SK-N-MC (cell line): ENCODE results near the gene C10orf62.

Experiments used
- DNase-seq: peaks from one replicate; pipeline ENCODE4 v3.0.0-alpha.2; 2011; ENCODE audit warnings: low read depth, low spot score
- H3K27ac ChIP-seq: fragments of 200-600 bp; sonication (generic); 2 replicates; pipeline ENCODE4 v1.5.1; 2016; ENCODE audit warnings: mixed run types
- H3K36me3 ChIP-seq: fragments of 200-600 bp; sonication (generic); 2 replicates; pipeline ENCODE4 v1.6.1; 2017; ENCODE audit warnings: antibody characterized with exemption, low read length, mixed read lengths; ENCODE audit not compliant: insufficient read depth
- H3K4me3 ChIP-seq: fragments of 200-600 bp; sonication (generic); 2 replicates; pipeline ENCODE4 v1.5.1; 2016
- H3K9ac ChIP-seq: fragments of 200-600 bp; sonication (generic); 2 replicates; pipeline ENCODE4 v1.8.0; 2017; ENCODE audit warnings: mixed run types, mixed read lengths; ENCODE audit not compliant: insufficient read length
- H3K9me3 ChIP-seq: fragments of 200-600 bp; sonication (generic); 2 replicates; pipeline ENCODE4 v1.6.1; 2017; ENCODE audit warnings: low read depth, mild to moderate bottlenecking, antibody characterized with exemption, low read length, moderate library complexity, mixed read lengths
- EZH2 ChIP-seq: fragments of 200-600 bp; sonication (generic); IDR thresholded peaks from one replicate; pipeline ENCODE4 v1.6.1; 2017; ENCODE audit warnings: antibody characterized with exemption
- FOXP2 ChIP-seq: optimal IDR thresholded peaks from 2 replicates; pipeline ENCODE3; 2011; ENCODE audit warnings: mild to moderate bottlenecking, moderate library complexity; ENCODE audit not compliant: insufficient read depth; ENCODE audit errors: extremely low read length, control extremely low read depth
- POLR2AphosphoS5 ChIP-seq: IDR thresholded peaks from 2 replicates; pipeline ENCODE4 v1.6.1; 2012; ENCODE audit warnings: mild to moderate bottlenecking, low read depth, low read length, borderline replicate concordance

C10orf62 gene

GRCh38 chr10:97608991-97609561, 19.6 kb downstream of the C10orf62 start:
- H3K36me3 ChIP-seq = no peaks in the 10 kb centered on the region
- H3K4me3 ChIP-seq = no peak overlapping the region
- no peaks in the 10 kb centered on the region for H3K9me3 ChIP-seq
- no peak overlapping the region for H3K9ac ChIP-seq
- no peak for TF ChIP-seq EZH2
- TF ChIP-seq POLR2AphosphoS5 = no peak
- TF ChIP-seq FOXP2 = no peak
- H3K27ac ChIP-seq = no peak overlapping the region
- no peak for DNase-seq

DNA sequence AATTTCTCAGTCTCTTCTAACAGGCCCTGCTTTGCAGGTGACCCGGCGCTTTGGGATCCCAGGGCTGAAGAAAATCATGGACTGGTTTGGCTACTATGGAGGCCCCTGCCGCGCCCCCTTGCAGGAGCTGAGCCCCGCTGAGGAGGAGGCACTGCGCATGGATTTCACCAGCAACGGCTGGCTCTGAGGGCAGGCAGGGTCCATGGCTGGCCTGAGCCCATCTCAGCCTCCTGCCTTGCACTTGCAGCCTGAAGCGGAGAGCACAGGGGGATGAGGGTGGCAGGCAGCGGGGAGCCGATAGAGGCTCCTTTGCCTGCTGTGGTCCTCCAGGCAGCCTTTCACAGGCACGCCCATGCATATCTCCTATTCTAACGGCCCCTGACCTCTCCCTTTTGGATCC, 22.0 kb downstream of the C10orf62 start:
- Histone ChIP-seq H3K9me3 (no peaks in the 10 kb centered on the region), H3K9ac (no peak overlapping the region), H3K27ac (no peak overlapping the region), H3K4me3 (no peak overlapping the region), H3K36me3 (no peaks in the 10 kb centered on the region)
- DNase-seq = no peak
- no peak for TF ChIP-seq EZH2
- no peak for TF ChIP-seq POLR2AphosphoS5
- no peak for TF ChIP-seq FOXP2

DNA sequence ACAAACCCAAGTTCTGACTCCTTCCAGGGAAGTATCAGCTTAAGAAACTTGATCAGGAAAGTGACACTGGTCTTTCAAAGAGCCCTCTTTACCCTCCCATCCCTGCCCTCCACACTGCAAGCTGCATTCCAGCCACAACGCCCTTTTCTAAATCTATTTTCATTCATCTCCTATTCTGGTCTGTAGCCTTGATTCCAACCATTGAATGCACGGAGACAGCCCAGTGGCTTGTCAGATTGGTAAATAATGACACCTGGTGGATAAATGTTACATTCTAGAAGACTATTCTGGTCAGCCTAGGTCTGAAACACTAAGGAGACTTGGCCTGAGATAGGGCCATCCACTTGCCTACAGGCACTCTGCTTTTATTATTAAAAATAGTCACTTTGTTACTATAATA, 22.9 kb downstream of the C10orf62 start:
- DNase-seq = no peak
- no peak for TF ChIP-seq EZH2
- TF ChIP-seq FOXP2 = no peak
- H3K4me3 ChIP-seq = no peak overlapping the region
- H3K36me3 ChIP-seq = no peaks in the 10 kb centered on the region
- H3K9ac ChIP-seq = no peak overlapping the region
- no peaks in the 10 kb centered on the region for H3K9me3 ChIP-seq
- no peak overlapping the region for H3K27ac ChIP-seq

DNA sequence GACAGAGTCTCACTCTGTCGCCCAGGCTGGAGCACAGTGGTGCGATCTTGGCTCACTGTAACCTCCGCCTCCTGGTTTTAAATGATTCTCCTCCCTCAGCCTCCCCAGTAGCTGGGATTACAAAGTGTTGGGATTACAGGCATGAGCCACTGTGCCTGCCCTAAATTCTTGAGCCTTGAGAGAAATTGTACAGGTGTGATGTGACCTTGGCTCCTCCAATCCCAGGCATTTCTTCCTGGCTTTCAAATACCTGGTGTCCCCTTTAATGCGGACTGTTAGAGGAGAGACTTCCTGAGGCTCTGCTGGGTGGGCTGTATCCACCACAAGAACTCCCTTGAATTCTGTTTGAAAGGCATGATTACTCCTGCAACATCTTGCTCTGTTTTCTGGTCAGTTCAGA, 28.8 kb downstream of the C10orf62 start:
- H3K9ac ChIP-seq = no peak overlapping the region
- no peak overlapping the region for H3K27ac ChIP-seq
- no peak overlapping the region for H3K4me3 ChIP-seq
- TF ChIP-seq FOXP2 (no peak), EZH2 (no peak), POLR2AphosphoS5 (no peak)
- no peaks in the 10 kb centered on the region for H3K36me3 ChIP-seq
- no peak for DNase-seq
- H3K9me3 ChIP-seq = no peaks in the 10 kb centered on the region

- Histone ChIP-seq H3K9me3 (no peaks in the 10 kb centered on the region), H3K4me3 (no peak overlapping the region), H3K36me3 (no peaks in the 10 kb centered on the region), H3K27ac (no peak overlapping the region), H3K9ac (no peak overlapping the region)
- no peak for TF ChIP-seq EZH2
- TF ChIP-seq FOXP2 = no peak
- no peak for TF ChIP-seq POLR2AphosphoS5
- DNase-seq = no peak
Observed at GRCh38 chr10:97618733-97619132, 29.2 kb downstream of the C10orf62 start.

DNA sequence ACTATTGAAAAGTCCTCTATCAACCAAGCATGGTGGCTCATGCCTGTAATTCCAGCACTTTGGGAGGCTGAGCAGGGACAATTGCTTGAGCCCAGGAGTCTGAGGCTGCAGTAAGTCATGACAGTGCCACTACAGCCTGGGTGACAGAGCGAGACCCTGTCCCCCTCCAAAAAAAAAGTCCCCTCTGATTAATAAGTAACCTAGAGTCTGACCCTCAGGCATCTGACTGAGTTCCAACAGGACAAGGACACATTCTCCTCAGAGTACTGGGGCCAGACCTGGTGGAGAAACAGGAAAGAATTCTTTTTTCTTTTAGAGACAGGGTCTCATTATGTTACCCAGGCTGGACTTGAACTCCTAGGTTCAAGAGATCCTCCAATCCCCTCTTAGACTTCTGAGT, 33.8 kb downstream of the C10orf62 start:
- no peaks in the 10 kb centered on the region for H3K36me3 ChIP-seq
- H3K27ac ChIP-seq = no peak overlapping the region
- no peaks in the 10 kb centered on the region for H3K9me3 ChIP-seq
- TF ChIP-seq EZH2 (no peak), FOXP2 (no peak), POLR2AphosphoS5 (no peak)
- no peak overlapping the region for H3K9ac ChIP-seq
- no peak overlapping the region for H3K4me3 ChIP-seq
- no peak for DNase-seq

DNA sequence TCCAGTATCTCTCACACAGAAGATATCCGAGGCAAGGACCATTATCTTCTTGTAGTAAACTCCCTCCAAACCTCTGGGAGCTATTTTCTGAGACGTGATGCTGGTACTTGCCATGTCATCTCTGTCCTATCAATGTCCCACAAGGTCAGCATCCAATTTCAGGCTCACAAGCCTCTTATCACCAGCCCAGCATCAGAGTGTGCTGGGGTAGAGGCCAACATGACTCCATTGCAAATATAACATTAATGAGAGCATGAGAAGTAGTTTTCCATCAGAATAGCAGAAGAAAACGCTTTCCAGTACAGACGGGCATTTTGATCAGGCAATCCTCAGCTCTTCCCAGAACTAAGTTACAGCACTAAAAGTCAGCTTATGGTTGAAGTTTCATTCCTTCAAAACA, 38.2 kb downstream of the C10orf62 start:
- no peak overlapping the region for H3K9ac ChIP-seq
- no peak for TF ChIP-seq EZH2
- H3K36me3 ChIP-seq = no peaks in the 10 kb centered on the region
- no peak overlapping the region for H3K4me3 ChIP-seq
- DNase-seq = no peak
- no peak overlapping the region for H3K27ac ChIP-seq
- no peaks in the 10 kb centered on the region for H3K9me3 ChIP-seq

DNA sequence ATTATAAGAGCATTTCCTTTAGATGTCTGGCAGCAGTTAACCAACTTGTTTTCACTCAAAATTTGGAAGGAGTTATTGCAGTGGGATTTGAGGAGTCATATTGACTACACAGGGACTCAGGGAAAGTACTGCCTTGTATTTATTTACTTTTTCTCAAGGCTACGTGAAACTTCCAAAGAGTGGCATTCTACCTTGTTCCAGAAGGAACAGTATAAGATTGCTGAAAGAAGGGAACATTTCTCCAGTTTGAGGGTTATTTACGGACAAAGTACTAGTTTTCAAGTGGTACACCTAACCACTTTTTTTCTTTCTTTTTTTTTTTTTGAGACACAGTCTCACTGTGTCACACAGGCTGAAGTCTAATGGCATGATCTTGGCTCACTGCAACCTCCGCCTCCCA, 38.7 kb downstream of the C10orf62 start:
- TF ChIP-seq POLR2AphosphoS5 (no peak), EZH2 (no peak), FOXP2 (no peak)
- DNase-seq = no peak
- H3K36me3 ChIP-seq = no peaks in the 10 kb centered on the region
- no peak overlapping the region for H3K4me3 ChIP-seq
- no peak overlapping the region for H3K9ac ChIP-seq
- no peaks in the 10 kb centered on the region for H3K9me3 ChIP-seq
- no peak overlapping the region for H3K27ac ChIP-seq

DNA sequence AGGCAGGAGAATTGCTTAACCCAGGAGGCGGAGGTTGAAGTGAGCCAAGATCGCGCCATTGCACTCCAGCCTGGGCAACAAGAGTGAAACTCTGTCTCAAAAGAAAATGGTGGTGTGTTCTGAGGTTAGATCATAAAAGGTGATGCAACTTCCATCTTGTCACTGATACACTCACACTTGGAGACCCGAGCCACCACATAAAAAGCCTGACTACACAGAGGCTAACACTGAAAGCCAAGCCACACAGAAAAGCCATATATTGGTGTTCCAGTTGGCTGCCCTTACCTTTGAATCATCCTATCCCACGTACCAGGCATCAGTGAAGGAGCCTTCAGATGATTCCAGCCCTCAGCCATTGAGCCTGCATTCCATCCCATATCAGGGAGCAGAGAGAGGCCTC, 39.8 kb downstream of the C10orf62 start:
- H3K4me3 ChIP-seq = no peak overlapping the region
- H3K9ac ChIP-seq = no peak overlapping the region
- H3K36me3 ChIP-seq = no peaks in the 10 kb centered on the region
- H3K9me3 ChIP-seq = no peaks in the 10 kb centered on the region
- H3K27ac ChIP-seq = no peak overlapping the region
- no peak for TF ChIP-seq POLR2AphosphoS5
- no peak for TF ChIP-seq EZH2
- TF ChIP-seq FOXP2 = no peak
- no peak for DNase-seq
